ENCODE data around the gene HSF5.

HSF5 gene

DNA sequence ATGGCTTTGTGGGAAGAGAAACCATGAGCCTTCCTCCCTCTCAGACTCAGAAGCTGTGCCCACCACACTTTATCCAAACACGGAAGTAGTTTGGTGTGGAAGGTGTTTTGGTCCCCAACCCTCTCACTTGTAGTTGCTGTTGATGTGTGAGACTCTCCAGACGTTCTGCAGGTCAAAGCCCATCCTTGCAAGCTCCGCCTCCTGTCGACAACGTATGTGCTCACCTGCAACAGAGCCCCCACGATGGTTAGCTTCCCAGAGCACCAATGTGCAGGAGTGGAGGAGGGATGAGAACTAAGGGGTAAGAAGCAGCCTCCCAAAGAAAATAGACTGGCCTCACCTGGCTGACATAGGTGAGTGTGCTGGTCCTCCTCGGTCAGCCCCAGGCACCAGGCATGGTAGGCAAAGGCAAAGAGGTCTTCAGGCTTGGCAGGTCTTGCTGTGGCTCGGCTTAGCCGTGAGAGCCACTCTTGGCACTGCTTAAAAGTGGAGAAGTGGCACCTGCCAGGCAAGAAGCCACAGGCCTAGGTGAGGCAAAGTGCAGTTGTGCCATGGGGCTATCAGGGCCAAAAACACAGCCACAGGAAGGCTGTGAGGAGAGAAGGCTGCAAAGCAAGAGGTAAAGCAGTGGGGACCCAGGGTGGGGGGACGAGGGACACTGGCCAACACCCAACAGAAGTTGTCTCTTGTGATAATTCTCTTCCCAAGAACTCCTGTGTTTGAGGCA, 20.3 kb upstream of the HSF5 start:
- TF ChIP-seq GATA3 (IDR thresholded peaks at IDR 0.05; ENCODE audit: low read depth, low read length) (no peak), GATA2 (IDR thresholded peaks at IDR 0.05; ENCODE audit: low read depth, low read length) (no peak)

DNA sequence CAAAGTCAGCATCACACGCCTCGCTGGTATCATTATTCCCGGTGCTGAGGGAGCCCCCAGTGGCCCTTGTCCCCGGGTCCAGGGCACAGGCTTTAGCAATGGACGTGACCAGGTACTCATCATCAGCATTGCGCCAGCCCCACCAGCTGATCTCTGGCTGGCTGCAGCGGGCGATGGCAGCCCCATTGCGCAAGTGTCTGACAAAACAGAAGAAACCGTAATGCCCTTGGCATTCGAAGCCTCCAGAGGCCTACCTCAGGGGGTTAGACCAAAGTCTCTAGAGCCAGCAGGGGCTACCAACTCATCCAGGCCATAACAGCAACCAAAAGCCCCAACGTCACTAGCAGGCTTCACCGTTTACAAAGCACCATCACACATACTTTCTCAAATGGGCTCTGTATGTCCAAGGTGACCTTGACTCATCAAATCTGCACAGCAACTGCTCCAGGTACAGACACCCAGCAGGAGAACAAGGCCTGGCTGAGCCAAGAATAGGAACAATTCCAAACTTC, 19.0 kb upstream of the HSF5 start:
- no peak for TF ChIP-seq GATA2 (IDR thresholded peaks at IDR 0.05; ENCODE audit: low read depth, low read length)
- TF ChIP-seq GATA3 (IDR thresholded peaks at IDR 0.05; ENCODE audit: low read depth, low read length): no peak

DNA sequence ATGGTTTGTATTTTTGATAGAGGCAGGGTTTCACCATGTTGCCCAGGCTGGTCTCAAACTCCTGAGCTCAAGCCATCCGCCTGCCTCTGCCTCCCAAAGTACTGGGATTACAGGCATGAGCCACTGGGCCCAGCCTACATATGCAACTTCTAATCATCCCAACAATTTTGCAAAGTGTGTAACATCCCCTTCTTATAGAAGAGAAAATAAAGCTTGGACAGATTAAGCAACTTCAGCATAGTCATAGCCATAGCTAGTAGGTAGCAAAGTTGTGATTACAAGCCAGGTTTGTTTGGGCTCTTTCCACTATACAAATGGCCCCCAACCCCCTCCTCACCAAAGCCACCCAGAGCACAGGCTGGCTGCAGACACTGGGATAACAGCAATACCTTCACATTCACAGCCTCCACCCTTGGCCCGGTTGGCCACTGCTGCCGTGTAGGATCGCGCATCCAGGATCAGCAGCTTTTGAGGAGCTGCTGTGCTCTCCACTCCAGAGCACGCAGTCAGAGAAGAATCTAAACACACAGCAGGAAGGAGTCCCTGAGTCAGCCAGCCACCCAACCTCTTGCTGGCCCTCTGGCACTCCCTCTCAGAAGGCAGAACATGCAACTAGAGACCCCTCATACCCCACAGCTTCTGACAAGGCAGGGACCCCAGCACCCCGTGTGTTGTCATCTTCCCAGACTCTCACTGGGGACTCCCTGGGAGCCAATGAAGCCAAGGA, 18.3 kb upstream of the HSF5 start:
- TF ChIP-seq GATA3 (IDR thresholded peaks at IDR 0.05; ENCODE audit: low read depth, low read length) (no peak), GATA2 (IDR thresholded peaks at IDR 0.05; ENCODE audit: low read depth, low read length) (no peak)

DNA sequence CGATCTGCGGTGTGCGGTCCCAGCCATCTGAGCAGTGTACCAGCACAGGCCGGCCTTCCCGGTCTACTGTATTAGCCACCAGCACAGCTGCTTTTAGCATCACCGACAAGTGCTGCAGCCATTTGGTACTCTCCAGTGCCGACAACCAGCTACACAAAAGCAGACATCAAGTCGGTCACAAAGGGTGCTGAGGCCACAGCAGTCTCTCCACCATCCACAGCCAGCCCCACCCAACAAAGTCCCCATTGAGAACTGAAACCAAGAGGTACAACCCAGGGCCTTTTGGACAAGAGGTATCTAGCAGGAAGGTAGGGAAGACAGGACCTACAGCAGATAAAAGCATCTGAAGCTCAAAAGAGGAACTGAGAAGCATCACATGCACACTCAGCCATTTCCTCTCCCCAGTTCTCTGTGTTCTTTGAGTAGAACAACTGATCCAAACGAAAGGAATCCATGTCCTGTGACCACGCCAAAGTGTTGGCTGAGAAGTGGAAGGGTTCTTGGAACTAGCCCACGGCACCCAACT, 16.7 kb upstream of the HSF5 start:
- TF ChIP-seq GATA2 (IDR thresholded peaks at IDR 0.05; ENCODE audit: low read depth, low read length) (no peak), GATA3 (IDR thresholded peaks at IDR 0.05; ENCODE audit: low read depth, low read length) (no peak)

DNA sequence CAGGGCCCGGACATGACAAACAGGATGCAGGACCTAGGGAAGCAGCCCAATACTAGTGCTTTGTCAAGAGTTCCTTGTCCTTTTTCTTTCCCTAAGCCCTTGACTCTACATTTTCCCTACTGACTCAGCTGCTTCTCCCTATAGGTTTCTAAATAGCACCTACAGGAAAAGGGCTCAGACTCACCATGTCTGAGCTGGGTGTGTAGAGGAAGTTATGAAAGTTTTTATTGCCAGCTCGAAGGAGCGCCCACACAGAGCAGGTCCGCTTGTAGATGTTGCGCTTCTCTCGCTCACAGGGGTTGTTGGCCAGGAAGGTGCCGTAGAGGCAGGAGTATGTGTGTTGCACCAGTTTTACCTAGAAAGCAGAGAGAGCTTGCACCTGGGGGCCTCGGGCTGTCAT, 15.7 kb upstream of the HSF5 start:
- TF ChIP-seq GATA3 (IDR thresholded peaks at IDR 0.05; ENCODE audit: low read depth, low read length): no peak
- no peak for TF ChIP-seq GATA2 (IDR thresholded peaks at IDR 0.05; ENCODE audit: low read depth, low read length)

DNA sequence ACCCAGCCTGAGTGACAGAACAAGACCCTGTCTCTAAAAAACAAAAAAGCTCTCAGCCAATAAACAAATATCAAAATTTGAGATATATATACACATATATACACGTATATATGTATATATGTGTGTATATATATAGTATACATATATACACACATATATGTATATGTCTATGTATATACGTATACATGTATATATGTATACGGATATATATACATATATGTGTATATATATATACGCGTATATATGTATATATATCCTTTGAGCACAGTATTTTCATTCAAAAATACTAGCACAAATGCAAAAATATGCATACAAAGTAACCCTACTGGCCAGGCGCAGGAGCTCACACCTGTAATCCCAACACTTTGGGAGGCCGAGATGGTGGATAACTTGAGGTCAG, 13.2 kb upstream of the HSF5 start:
- TF ChIP-seq GATA2 (IDR thresholded peaks at IDR 0.05; ENCODE audit: low read depth, low read length) (no peak), GATA3 (IDR thresholded peaks at IDR 0.05; ENCODE audit: low read depth, low read length) (no peak)

DNA sequence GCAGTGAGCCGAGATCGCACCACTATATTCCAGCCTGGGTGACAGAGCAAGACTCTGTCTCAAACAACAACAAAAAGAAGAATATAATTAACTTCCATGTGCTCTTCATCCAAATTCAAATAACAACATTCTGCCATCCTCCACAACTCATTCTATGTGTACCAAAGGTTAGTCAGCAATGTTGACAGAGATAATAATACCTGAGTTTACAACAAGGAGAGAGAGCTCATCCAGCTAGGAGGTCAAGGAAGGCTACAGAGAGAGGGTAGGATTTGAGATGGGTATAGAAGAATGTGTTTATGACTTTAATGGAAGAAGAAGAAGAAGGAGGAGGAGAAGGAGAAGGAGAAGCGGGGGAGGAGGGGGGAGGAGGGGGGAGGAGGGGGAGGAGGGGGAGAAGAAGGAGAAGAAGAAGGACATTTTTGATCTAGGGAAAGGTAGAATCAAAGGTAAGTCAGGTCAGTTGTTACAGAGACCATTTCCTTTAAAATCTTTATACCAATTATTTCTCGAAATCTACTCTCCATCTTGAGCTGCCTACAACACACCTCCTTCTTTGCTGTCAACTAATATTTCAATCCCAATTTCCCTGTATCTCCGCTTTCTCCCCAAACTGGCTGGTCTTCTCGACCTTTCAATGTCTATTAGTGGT, 10.1 kb upstream of the HSF5 start:
- TF ChIP-seq GATA2 (IDR thresholded peaks at IDR 0.05; ENCODE audit: low read depth, low read length) (no peak), GATA3 (IDR thresholded peaks at IDR 0.05; ENCODE audit: low read depth, low read length) (no peak)

DNA sequence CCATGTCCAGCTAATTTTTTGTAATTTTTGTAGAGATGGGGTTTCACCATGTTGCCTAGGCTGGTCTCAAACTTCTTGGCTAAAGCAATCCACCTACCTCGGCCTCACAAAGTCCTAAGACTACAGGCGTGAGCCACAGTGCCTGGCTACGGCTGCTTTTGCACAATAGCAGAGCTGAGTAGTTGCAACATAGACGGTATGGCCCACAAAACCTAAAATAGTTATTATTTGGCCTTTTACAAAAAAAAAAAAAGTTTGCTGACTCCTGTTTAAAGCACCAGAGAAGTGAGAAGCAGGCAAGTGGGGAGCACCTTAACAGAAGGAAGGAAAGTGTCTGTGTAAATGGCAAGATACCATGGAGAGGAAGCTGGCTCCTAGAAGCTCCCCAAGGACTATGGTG, 5.3 kb upstream of the HSF5 start:
- TF ChIP-seq GATA3 (IDR thresholded peaks at IDR 0.05; ENCODE audit: low read depth, low read length): no peak
- no peak for TF ChIP-seq GATA2 (IDR thresholded peaks at IDR 0.05; ENCODE audit: low read depth, low read length)

DNA sequence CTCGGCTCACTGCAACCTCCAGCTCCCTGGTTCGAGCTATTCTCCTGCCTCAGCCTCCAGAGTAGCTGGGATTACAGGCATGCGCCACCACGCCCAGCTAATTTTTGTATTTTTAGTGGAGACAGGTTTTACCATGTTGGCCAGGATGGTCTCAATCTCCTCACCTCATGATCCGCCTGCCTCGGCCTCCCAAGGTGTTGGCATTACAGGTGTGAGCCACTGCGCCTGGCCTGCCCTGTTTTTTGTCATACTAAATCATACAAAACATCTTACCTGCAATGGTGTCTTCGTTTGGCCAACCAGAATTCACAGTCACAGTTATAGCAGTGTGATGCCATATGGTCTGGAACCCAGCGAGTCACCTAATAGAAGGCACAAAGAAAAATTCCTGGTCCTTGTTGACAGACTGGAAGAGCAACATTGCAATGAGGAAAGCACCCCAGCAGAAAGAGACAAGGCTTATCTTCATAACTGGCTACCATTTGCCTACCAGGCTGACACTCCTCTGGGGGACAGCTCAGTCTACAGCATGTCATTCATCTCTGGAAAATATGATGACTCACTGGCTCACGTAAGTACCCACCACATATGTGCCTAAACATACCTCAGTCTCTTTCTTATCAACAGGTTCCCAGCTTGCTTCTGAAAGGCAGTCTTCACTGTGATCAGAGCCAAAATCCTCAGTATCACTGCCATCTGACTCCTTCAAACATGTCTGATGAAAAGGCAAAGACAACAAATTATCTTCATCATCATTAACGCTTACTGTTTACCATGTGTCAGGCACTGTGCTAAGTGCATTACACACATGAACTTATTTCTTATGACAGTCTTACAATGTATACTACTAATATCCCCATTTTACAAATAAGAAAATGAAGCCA, 4.3 kb upstream of the HSF5 start:
- no peak for TF ChIP-seq GATA2 (IDR thresholded peaks at IDR 0.05; ENCODE audit: low read depth, low read length)
- TF ChIP-seq GATA3 (IDR thresholded peaks at IDR 0.05; ENCODE audit: low read depth, low read length): no peak

DNA sequence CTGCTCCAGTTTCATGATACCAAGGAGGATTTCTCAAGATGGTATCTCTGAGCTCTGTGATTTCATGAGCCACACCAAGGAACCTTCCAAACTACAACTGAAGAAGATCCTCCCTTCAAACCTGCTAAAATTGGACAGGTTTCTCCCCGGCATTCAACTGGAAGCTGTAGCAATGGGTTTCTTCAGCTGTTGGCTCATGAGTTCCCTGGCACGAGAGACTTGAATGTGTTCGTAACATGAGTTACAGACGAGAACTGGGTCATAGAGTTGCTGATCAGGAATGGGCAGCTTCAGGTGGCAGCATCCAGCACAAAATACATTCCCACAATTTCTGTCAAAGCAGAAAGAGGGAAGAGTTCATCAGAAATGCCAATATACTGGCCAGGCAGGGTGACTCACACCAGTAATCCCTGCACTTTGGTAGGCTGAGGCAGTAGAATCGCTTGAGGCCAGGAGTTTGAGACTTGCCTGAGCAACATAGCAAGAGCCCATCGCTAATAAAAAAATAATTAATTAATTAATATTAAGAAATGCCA, 3.4 kb upstream of the HSF5 start:
- no peak for TF ChIP-seq GATA3 (IDR thresholded peaks at IDR 0.05; ENCODE audit: low read depth, low read length)
- TF ChIP-seq GATA2 (IDR thresholded peaks at IDR 0.05; ENCODE audit: low read depth, low read length): no peak

DNA sequence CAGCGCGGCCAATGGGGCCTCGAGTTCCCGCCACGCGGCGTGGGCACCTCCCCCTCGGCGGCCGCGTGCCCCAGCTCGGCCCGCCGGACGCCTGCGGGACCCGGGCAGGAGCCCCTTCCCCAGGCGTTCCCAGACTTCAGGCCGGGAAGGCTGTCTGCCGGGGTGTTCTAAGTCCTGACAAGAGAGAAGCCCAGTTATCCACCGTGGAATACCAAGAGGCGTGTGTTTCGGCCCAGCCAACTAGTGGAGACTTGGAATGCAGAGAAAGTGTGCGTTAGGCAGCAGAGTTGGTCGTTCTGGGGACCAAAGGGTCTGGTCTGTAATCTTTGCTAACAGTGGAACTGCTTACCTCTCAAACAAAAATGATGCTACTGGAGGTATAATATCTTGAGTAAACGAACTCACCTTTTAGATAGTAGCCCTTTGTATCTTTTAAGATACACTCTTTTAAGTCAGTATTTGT, 251 bp upstream of the HSF5 start:
- TF ChIP-seq GATA2 (IDR thresholded peaks at IDR 0.05; ENCODE audit: low read depth, low read length) (no peak), GATA3 (IDR thresholded peaks at IDR 0.05; ENCODE audit: low read depth, low read length) (no peak)

DNA sequence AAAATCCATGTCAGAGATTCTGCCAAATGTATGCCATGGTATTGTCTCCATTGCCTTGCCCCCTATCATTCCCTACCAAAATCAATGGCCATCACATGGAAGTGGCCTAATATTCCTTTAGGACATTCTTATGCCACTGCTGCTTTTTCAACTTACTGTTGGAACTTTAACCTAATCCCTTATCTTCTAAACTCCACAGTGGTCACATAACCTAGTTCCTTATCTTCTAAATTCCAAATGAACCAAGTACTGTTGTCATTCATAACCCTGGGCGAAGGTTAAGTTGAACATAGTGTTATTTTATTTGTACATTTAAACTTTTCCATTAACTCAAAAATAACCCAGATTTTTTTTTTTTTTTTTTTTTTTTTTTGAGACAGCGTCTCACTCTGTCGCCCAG, 3.6 kb downstream of the HSF5 start:
- TF ChIP-seq GATA2 (IDR thresholded peaks at IDR 0.05; ENCODE audit: low read depth, low read length): no peak
- no peak for TF ChIP-seq GATA3 (IDR thresholded peaks at IDR 0.05; ENCODE audit: low read depth, low read length)

DNA sequence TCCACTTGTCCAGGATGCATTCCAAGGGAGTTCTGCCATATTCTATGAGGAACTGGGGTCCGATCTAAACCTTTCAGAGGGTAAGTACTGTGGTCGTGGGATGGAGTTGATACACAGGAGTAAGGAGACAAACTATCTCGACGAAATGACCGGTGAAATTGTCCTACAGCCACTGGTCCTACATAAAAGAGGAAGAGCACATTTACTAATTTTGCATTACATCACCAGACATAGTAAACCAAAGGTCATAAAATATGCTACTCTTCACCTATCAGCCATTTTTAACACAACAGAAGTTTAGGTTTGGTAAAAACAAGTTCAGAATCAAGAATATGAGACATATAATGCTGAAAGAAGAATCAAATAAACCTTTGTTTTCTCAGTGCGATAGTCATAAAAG, 8.1 kb downstream of the HSF5 start:
- no peak for TF ChIP-seq GATA3 (IDR thresholded peaks at IDR 0.05; ENCODE audit: low read depth, low read length)
- no peak for TF ChIP-seq GATA2 (IDR thresholded peaks at IDR 0.05; ENCODE audit: low read depth, low read length)

All from SH-SY5Y (cell line).